ENCODE measurements around the gene CYBC1.

- TF ChIP-seq CTCF (IDR thresholded peaks at IDR 0.05; ENCODE audit: low read depth, low read length, poor library complexity, severe bottlenecking), result no peak
- no peak for TF ChIP-seq EZH2phosphoT487 (IDR thresholded peaks at IDR 0.05; ENCODE audit: borderline replicate concordance, low read length)
Measured at GRCh38 chr17:82492643-82493225, 42.2 kb upstream of the CYBC1 start.
